Dedifferentiated amniotic fluid mesenchymal stem cell (primary cell): ENCODE measurements around the gene IL3.
"Not testable (repeated sequence)": the region's sequence is repeated elsewhere in the genome, so short reads cannot be mapped to it uniquely, and the experiment has no call there.

ENCODE experiments used
- DNase-seq: peaks from one replicate; pipeline ENCODE4 v3.0.0-alpha.2; 2016; ENCODE audit errors: extremely low spot score

IL3 gene

DNA sequence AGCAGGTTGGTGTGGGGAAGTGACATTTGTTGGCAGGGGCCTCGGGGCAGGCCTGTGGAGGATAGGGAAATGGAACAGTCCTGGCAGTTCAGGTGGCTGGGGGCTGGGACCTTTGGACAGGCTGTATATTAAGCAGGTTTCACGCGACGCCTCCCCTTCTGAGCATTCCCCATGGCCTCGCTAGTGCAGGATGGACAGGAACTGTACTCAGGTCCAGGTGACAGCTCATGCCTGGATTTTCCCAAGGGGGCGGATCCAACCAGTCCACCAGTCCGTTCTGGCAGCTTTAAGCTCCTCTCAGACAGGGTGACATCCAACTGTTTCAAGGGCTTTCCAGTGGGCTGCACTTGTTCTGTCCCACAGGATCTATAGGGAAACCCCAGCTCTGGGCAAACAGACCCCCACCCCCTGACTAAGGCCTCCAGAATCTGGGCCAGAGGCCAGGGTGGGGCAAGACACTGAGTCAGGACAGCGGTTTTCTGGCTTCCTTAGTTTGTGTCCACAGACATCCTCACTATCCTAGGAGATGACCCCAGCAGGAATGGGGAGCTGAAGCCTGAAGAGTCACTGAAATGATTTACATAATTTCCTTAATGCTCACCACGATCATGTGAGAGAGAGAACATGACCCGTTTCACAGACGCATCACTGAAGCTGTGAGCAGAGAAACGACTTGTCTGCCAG is 34.1 kb downstream of the IL3 start:
- DNase-seq: peak; percentile 63

DNA sequence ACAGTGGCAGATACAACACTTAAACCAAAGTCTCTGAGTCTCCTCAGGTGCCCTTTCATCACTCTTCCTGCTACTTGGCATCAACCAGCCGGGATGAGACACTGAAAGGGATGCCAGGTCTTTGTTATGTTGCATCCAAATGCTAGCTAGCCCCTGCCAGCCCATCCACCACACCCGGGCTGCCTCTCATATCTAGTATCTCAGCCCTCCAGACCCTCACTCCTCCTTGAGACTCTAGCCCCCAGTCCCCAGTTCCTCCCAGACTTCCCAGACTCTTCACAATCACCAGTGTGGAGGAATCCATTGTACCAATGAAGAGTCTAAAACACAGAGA is 34.6 kb downstream of the IL3 start:
- no peak for DNase-seq

DNA sequence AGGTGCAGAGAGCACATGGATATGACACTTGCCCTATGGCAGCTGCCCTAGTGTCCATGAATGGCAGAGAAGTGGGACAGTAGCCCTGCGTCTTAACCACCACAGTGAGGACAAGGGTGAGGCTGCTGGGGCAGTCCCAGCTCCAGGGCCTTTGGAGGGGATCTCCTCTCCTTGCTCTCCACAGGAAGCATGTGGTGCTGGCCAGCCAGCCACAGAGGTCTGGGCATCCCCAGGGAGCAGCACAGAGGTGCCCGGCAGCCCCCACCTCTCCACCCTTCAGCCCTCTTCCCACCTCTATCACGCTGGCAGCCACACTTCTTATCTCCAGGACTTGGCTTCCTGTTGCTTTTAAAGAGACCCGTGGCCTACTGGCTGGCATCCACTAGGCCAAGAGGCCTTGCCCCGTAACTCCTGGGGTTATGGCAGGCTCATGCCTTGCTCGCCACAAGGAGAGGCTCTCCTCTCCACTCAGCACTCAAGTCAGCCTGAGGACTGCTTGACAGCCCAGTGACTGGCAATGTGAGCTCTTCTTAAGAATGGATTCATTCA is 35.0 kb downstream of the IL3 start:
- DNase-seq: no peak

DNA sequence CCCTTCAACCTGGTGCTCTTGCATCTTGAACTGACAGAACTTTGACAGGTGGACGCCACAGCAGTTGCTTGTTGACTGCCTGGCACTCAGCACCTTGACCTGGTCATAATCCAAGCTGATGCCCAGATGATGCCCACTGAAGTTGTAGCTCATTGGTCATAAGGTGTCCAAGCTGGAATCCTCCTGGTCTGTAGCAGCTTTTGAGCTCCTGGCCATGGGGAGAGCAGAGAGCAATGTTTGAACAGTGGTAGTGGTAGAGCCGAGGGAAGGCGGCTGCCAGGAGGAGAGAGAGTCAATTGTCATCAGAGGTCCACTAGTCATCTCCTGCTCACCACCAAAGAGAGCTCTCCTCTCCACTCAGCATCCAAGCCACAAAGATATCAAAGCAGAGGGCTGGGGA is 36.4 kb downstream of the IL3 start:
- DNase-seq: no peak

DNA sequence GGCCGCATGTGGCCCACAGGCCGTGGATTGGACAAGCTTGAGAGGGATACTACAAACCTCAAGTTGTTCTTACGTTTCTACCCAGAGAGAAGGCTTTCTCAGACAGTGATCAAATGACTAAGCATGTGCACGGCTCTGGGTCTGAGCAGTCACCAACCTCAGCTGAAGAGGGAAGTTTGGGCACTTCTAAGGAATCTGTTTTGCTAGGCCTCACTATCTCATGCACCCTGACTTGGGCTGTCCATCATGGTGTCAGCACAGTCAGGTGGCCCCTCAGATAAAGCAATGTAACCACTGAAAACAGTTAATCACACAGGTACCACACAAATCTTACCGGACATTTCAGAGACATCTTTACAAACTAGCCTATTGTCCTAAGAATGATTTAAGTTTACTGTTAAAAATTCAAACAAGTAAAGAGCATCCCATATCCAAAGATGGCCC is 37.7 kb downstream of the IL3 start:
- peak; percentile 14 for DNase-seq

DNA sequence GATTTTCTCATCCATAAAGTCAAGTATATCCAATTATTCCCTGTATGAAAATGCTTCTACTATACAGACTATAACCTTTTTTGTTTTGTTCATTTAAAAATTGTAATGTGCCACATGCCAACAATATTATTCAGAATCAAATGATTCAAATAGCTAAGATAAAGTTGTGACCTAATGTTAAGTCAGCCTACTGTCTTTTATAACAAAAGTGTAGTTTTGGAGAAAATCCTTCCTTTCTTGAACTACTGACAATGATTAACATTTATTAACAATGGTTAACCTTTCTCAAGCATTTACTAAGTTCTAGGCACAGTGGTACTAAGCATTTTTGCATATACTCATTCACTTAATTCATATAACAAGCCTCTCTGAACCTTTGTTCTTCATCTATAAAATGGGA is 38.2 kb downstream of the IL3 start:
- peak; percentile 11 for DNase-seq

DNA sequence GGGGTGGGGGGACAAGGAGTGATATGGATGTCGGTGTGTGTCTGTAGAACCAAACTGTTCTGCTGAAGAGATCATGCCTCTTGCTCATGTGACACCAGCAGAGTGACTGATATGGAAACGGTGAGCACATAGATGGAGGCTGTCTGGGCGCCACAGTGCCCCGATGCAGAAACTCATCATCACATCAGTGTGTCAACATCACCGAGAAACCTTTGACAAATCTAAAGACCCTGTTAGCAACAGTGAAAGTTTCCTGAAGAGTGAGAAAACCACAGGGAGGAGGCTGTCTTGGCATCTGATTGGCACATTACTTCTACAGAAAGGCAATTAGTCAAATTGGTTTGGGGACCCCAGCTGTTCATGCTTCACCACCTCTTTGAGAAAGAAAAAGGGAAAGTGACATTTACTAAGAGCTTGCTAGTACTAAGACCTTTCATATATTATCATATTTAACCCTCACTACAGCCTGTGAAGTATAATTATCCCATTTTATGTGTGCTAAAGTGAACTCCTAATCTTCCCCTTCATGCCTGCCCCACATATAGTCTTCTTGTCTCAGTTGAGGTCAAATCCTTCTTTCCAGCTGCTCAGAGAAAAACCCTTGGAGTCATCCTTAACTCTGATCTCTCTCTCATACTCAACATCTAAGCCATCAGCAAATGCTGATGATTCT is 38.8 kb downstream of the IL3 start:
- DNase-seq: no peak

DNA sequence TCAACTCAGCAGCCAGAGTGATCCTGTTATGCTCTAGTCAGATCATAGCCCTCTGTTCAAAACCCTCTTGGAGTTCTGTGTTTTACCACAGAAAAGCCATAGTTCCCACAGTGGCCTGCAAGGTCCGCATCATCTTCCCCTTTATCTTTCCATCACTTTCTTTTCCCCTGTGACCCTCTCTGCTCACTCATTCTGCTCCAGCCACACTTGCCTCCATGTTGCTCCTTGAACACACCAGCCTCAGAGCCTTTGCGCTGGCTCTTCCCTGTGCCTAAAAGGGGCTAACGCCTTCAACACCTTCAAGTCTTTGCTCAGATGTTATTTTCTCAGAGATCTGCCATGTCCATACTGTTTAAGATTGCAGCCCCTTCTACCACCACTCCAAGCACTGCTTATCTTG is 39.5 kb downstream of the IL3 start:
- no peak for DNase-seq

DNA sequence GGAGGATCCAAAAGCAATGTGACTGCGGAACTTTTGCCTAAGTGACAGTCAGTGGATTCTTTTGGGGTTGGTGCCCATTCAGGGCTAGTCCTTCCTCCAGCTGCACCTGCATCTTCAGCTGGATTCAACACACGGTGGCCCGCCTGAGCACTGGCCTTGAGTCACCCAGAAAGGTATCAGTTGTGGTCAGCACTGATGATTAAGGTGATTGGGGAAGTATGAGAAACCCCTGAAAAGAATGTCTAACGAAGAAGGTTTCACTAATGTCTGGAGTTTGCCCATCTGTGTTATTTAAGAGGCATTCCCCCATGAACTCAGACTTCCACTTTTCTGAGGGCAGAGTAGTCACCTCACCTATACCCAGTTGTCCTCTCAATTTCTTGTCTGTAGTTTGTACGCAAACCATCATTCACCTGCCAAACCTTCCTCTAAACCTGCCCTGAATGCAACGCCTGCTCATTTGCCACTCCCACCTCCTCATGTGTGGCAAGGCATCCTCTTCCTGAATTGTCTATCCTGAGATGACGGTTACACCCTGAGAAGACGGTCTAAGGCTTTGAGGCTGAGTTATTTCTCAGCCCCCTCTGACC is 40.3 kb downstream of the IL3 start:
- DNase-seq: no peak

DNA sequence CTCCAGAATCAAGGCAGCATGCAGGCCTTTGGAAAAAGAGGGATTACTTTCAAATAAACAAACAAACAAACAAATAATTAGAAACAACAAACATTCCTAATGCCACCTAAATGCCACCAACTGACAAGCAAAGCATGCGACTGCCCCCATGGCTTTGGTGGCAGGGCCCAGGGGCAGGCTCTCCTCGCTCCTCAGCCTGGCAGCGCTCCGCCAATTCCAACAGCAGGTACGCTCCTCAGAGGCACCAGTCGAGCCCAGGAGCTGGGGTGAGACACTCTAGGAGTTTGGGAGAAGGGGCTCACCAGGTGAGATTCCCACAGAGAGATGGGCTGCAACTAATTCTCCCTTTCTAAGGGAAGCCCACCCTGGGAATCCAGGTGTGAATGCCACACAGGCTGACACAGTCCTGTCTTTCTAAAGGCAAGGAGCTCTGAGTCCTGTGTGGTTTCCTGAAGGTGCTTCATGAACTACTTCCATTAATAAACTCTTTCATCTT is 41.0 kb downstream of the IL3 start:
- DNase-seq: no peak

DNA sequence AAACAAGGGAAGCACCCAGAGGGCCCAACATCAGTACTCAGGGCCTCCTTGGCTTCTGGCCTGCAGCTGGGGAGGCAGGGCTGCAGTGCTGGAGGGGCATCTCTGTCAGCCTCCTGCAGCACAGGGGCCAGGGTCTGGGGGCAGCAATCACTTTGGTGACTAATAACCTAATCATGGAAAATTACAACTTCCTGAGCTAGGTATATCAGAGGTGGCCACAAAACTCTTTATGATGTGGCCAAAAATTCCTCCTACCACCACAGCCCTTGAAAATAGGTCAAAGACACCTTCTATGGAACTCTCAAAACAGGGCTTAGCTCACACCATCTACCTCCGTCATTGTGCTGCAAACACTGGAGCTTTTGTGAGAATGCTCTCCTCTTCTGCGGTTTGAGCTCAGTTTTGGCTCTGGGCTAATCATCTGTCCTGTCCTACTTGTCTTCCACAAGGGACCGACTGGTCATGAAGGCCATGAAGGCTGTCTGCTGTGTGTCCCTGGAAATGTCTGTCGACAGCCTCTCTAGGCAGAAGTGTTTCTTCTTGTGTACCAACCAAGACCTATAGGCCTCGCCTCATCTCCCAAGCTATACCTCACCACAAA is 41.7 kb downstream of the IL3 start:
- DNase-seq: no peak

DNA sequence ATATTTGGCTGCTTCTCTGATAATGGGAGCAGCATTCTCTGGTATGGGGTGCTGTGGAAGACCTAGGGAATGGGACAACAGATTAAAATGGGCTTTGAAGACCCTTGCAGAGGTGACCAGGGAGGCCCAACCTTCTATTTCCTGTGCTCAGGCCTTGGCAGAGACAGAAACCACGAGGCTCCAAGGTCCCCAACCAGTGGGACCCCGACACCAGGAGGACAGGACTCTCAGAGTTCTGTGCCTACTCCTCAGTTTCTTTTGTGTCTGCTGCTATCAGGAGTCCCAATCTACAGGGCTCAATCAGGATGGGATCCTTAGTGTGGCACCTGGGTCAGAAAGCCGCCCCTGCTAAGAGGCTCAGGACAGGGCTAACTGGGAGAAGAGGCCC is 42.5 kb downstream of the IL3 start:
- DNase-seq: no peak

DNA sequence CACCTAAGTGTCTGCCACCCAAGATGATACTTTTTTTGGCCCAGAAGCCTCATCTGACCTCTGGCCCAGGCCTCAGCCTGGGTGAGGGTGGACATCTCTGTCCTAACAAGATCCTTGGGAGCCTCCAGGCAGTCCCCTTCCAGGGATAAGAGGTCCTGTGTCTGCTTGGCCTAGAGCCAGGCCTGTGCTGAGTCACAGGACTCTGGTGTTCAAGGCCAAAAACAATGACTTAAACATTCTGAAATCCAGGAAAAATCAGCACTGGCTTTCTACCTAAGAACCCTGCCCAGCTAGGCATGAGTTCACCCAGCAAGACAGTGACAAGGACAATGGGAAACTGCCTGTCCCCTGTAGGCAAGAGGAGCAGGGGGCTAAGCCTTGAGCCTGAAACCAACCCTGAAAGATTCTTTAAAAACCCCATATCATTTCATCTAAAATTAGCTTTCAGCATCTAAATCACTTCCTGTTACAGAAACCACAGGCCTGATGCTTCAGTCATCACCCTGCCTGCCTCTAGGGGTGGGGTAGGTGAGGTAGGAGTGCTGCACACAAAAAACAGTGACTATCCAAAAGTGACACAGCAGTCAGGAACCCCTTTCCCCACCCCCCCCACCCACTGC is 43.0 kb downstream of the IL3 start:
- DNase-seq: peak; percentile 84

DNA sequence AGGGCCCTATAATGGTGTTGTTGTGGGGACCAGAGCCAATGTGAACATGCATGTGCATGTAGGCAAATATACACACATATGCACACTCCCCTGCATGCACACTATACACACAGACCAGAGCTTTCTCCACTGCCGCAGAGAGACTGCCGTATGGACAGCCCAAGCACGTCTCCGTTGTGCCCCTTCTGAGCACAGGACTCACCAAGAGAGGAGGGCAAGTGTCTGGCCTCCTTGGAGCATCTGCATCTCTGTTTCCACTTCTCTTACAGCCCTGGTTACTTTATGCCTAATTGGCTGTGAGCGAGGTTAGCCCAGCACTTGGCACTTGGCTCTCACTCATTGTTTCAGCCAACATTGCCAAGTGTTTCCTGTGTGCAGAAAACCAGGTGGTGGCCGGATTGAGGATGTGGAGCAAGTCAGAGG is 43.5 kb downstream of the IL3 start:
- DNase-seq: no peak

DNA sequence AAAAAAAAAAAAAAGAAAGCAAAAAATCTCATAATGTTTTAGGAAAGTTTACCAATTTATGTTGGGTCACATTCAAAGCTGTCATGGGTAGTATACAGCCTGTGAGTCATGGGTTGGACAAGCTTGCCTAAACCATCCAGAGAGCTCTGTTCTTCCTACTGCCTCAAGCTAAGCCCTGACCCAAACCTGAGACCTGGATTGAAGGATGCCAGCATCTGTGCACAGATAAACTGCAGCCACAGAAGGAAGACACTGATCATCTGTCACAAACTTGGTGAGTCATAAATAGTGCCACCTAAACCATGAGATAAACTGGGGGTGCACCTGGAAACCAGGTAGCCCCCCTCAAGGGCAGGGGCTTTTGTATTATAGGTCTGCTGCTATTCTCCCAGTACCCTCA is 44.1 kb downstream of the IL3 start:
- DNase-seq: no peak

DNA sequence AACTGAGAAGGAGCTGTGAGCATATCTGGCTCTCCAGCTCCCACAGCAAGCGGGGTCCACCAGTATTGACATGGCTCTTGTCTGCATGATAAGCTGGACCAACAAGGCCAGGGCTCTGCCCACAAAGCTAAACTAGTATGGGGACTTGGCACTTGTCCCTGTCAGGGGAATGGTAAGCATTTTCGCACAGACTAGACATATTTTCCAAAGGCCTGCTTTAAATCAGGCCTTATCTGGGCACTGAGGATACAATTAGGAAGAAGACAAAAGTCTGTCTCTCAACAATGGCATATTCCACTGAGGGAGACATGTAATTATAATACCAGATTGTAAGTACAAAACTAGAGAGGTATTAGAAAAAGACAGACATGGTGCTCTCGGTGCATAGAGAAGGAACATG is 45.2 kb downstream of the IL3 start:
- DNase-seq: no peak

DNA sequence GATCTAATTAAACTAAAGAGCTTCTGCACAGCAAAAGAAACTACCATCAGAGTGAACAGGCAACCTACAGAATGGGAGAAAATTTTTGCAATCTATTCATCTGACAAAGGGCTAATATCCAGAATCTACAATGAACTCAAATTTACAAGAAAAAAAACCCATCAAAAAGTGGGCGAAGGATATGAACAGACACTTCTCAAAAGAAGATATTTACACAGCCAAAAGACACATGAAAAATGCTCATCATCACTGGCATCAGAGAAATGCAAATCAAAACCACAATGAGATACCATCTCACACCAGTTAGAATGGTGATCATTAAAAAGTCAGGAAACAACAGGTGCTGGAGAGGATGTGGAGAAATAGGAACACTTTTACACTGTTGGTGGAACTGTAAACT is 48.0 kb downstream of the IL3 start:
- DNase-seq: not testable (repeated sequence)

DNA sequence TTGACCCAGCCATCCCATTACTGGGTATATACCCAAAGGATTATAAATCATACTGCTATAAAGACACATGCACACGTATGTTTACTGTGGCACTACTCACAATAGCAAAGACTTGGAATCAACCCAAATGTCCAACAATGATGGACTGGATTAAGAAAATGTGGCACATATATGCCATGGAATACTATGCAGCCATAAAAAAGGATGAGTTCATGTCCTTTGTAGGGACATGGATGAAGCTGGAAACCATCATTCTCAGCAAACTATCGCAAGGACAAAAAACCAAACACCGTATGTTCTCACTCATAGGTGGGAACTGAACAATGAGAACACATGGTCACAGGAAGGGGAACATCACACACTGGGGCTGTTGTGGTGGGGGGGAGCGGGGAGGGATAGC is 48.5 kb downstream of the IL3 start:
- not testable (repeated sequence) for DNase-seq

DNA sequence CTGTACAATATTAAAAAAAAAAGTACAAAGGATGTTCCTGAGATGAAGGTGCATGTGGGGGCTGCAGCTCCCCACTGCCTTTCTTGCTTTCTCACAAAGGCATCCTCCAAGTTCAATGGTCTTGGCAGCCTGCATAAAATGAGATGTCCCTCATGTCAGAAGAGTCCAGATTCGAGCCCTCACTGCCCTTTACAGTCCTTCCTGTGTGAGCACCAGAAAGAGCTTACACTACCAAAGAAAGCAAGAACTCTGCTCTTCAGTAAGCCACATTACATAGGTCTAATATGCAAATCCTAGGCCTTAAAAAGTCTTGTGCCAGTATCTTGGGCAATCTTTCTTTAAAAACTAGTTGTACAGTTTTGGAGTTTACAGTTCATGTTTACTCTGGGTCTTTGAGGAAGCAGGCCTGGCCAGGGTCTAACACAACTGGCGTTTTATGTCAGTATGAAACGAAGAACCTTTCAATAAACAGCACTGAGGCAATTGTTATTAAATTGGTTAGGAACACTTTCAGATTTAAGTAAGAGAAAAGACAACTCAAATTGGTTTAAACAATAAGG is 49.1 kb downstream of the IL3 start:
- DNase-seq: no peak

DNA sequence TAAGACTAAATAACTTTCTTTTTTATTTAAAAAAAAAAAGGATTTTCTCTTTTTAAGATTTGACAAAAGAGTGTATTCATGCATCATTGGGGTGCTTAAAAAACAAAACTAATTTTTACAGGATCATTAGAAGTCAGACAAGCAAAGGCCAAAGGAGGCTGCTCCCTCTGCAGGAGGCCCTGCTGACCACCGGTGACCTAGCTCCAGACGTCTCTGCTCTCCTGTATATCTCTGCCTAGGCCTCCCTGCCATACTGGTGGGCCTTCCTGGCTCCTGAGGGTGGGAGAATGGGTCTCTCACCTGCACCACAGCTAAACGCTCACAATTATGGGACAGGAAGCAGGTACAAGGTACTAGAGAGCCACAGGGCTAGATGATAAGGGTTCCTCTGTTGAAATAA is 49.7 kb downstream of the IL3 start:
- DNase-seq: no peak

DNA sequence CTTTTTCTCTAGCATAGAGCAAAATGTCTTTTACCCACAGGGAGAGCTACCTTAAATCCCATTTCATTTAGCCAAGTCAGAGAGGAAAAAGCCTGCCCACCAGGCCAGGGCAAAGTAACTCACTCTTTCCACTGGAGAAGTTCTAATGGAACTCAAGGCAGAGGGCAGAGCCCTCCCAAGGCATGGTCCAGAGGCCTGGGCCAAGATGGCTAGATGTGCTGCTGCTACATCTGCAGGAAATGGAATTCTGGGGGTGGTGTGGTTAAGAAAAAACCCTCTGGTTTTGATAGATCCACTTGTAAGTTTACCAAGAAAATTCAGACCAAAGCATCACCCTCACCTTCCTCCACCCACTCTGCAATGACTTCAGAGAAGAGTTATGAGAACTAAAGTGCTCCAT is 50.5 kb downstream of the IL3 start:
- DNase-seq: no peak

DNA sequence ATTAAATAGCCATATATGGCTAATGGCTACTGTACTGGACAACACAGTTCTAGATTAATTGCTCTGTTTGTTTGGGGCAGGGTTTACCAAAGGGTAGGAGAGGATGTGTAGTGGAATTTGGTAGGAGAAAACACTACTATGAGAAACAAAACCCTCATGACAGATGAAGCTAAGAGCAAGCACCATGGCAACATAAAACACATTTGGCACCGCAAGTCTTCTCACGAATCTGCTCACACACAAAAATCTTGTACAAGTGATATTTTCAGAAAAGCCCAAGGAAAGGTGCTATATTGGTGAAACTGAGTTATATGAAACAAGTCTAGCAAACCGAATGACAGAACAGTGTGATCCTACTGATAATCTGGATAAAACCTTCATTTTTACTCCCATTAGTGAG is 51.7 kb downstream of the IL3 start:
- DNase-seq: no peak
